ENCODE measurements around the gene PCGF2. TPM values are rescaled to one million over a fixed set of nuclear protein-coding genes. Genes with fewer than 3 reads are reported as not detected.
A peak's percentile ranks its signal among the peaks of the same experiment; 100 is the strongest.

PCGF2 gene
- total RNA-seq, 2 donors from 2014 or later = 41.1 to 53.7 TPM

DNA sequence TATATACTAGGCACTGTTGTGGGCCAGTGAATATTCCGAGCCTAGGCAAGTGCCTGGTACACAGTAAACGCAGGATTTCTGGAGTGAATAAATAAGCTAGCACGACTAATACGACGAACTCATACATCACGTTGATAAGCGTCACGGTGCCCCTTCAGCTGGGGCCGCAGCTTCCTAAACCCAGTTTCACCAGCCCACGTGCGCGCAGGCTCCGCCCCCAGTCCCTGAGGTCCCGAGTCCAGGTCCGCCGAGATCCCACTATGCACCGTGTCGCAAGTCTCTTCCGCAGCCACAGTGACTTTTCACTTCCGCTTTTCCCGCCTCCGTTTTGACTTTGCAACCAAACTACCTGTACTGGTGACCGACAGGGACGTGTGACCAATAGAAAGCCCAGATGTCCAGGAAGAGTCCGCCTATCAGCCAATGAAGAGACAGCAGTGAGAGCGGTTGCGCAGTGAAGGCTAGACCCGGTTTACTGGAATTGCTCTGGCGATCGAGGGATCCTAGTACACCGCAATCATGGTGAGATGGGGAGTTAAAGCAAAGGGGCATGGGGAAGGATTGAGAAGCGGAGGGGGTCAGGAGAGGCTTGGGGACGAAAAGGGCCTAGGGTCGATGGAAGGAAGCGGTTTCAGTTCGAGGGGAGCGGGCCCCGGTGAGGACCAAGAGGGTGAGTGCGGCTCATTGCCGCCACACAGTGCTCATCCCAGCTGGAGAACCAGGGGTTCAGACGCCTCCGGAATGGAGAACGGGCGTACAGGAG is 4.4 kb upstream of the PCGF2 start, which contains the start of gene PSMB3:
PSMB3 (plus strand) TSS at position 434 of the 763 bp plus-strand sequence; CDS start at position 520, 86 bp downstream.
- peak; percentile 98 to 99 for DNase-seq
- intact Hi-C loops (cut with DNase I, micrococcal nuclease) = no loop called here
- peak; percentile 75 for ATAC-seq

DNA sequence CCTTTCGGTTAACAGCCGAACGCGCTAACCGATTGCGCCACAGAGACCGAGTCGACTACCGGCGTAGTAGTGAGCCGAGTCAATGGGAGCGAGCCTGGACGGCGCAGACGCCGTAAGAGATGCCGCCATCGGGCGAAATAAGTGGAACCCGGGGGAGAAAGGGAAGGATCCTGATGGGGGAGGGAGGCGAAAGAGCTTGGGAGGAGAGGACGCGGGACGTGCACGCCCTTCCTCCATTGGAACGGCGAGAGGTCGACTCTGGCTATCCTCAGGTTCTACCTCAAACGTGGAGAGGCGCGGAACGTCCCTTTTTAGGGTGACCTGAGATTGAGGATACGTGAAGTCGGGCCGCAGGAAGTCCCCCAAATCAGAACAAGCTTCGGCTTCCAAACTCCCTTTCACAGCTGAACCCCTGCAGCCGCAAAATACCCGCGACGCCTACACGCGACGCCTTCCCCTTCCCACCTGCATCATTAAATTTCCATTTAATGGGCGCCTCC is 3.7 kb upstream of the PCGF2 start:
- intact Hi-C loops (cut with DNase I, micrococcal nuclease) = no loop called here
- DNase-seq = peak; percentile 80 to 87

DNA sequence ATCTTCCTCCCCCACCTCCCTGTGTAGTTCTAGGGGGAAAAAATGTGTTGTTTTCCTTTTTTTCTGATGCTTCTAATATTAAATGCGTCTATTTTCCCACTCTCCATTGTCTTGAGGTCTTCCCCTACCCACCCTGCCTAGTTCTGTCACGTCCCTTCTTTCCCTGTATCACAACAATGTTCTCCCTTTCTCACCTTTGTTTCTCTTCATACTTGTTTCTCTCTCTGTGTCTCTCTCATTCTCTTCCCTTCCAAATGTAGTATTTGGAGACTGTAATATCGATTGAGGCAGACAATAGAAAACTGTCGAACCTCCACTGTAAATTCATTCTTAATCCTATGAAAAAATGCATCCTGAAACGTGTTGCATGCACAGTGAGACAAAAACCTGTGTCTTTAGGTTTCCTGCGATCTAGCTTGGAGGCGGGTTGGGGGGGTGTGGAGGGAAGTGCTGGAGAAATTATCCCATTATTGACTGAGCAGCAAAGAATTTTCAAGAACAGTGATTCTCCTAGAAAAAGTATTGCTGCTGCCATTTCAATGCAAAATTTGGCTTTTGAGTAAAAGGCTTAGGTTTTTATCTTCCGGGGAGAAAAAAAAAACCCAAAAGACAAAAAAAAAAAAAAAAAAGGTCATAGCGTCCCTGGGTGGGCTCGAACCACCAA is 3.1 kb upstream of the PCGF2 start:
- no peak for ATAC-seq
- intact Hi-C loops (cut with DNase I, micrococcal nuclease) = no loop called here
- peak in 1 of 2 donors; percentile 32 for DNase-seq

More for the DNA sequence above, 3.7 kb upstream of the PCGF2 start:
- ATAC-seq = peak; percentile 37

DNA sequence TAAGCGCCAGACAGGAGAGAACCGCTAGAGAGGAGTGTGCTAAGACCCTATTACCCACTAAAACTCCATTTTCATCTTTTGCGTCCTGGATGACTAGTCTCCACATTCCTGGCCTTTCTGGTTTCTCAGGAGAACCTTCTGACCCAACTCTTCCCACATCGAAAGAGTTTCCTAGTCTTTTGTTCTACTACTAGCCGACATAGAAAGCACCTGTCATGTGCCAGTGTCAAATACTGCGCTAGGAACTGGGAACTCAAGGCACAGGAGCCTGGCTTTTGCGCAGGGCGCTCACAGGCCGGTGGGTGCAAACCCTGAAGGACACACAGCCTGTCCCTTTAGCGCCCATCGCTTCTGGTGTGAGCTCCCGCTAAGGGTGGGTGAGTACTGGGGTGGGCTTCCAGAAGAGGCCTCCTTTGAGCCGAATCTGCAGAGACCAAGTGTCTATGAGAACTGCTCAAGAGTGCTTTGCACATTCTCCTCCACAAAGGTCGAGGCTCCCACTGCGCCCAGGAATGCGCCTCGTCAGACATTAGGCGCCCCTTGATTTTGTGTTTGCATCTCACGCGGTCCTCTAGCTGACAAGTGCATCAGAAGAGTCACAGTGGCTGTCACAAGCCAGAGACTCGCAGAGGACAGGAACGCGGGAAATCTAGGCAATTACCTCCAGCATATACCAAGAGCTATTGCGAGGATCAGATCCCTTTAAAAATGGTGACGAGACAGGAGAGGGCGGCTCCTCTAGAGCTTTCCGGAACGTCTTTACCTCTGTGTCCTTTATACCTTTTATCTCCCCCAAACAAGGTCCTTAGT is 2.4 kb upstream of the PCGF2 start:
- intact Hi-C loops (cut with DNase I, micrococcal nuclease) = no loop called here
- peak; percentile 34 to 38 for DNase-seq
- ATAC-seq = peak; percentile 27

DNA sequence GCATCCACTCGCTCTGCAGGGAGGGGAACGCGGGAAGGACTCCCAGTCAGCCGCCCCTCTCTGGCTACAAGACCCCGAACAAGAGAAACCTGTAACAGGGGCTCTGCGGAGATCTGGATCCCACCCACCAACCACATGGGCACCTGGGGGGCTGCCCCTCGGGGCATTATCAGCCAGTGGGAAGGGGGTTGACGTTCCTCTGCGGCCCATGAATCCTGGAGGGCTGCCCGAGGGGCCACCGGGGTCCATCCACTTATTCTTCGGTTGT is 1.8 kb upstream of the PCGF2 start:
- intact Hi-C loops (cut with DNase I, micrococcal nuclease) = no loop called here
- DNase-seq (no peak), ATAC-seq (no peak)

DNA sequence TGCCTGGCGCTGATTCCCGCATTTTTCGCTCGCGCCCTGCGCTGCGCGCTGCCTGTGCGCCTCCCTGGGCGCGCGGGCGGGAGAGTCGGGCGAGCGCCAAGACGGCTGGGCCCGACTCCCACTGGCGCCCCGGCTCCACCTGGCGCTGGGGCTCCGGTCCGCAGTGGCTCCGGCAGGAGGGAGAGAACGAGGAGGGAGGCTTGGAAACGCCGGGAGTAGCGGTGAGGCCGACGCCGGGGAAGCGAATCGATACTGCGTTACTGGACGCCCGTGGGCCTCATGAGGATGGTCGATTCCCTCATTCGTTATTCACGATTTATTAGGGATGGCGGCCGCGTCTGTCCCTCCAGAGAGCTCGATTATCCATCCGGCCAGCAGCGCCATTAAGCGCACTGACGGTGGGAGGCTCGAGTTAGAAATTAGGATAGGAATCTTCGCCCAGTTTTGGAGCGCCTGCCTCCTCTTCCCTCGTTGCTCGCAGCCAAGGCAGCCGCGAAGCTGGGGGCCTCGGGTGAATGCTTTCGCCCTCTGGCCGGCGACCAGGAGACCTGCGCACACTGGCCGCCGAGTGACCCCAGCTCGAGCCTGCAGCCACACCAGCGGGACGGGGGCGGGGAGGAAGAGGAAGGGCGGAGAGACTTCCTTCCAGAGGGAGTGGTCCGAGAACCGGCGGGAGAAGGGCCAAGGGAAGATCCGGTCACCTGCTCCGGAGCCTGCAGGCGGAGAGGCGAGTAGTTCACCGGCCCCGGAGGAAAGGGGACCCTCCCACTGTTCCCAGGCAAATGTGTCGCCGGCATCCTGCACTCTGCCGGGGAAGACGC is 1.3 kb upstream of the PCGF2 start:
- intact Hi-C loops (cut with DNase I, micrococcal nuclease) = no loop called here
- peak; percentile 54 for ATAC-seq
- peak; percentile 85 to 93 for DNase-seq

DNA sequence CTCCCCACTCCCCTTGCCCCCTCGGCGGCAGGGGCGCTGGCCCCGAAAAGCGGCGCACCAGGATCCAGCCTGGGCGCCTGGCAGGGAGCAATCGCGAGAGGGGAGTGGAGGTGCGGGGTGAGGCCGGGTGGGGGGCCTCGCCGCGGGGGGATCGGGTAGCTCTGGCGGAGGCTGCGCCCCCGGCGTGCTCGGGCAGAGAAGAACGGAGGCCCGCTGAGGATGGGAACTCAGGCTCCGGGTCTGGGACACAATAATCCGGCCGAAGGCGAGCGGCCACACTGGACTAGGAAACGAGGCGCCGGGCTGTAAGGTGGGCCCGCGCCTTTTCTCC is 721 bp upstream of the PCGF2 start:
- peak in 1 of 2 donors; percentile 46 for DNase-seq
- intact Hi-C loops (cut with DNase I, micrococcal nuclease) = no loop called here
- no peak for ATAC-seq

DNA sequence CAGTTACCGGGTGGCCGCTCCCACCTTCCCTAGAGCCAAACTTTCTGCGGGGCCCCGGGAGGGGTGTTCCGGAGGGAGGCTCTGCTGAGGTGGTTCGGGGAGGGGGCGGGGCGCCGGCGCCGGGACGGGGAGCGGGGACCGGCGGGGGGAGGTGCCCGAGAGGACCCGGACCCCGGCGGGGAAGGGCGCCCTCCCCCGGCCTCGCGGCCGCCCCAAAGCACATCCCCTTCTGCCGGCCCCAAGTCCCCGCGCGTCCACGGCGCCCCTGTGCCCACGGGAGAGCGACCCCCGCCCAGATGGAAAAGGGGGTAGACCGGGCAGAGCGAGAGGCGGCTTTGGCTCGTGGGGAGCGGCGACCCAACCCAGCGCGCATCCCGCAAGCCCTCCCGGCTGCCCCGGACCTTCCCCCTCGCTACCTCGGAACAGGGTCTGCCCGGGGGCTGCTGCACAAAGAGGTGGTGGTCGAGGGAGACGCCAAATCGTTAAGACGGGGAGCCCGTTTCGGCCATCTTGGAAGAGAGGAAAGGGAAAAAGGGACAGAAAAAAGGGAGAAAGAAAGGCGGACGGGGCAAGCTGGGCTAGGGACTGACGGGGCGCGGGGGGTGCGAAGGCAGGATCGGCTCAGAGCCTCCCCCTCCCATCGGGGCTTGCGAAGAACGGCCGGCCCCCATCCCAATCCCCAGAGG is 530 bp downstream of the PCGF2 start:
- intact Hi-C loops (cut with DNase I, micrococcal nuclease) = no loop called here
- DNase-seq (peak; percentile 60 to 70), ATAC-seq (no peak)

DNA sequence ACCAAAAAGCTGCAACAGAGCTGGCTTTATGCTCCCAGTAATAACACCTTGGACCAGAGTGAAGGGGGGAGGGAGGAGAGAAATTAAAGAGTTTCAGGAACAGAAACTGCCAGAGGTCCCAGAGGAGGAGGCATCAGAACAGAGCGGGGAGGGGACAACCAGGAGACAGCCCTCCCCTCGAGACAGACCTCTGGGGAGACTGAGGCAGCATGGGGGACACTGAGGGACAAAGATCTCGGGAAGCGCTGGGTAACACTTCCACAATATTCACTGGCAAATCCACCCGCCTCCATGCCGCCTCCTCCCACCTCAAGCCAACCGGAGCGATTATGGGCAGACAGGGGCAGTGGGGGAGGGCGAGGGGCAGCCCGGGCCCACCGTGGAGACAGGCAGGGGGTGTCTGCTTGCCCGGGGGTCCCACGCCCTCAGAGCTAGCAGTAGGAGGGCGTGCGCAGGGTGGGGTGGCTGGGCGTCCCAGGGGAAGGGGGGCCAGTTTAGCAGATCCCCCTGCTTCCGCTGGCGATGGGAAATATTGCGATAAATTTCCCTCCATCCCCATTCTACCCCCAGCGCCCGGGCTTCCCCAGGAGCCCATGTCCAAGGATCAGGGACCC is 1.2 kb downstream of the PCGF2 start:
- intact Hi-C loops (cut with DNase I, micrococcal nuclease) = no loop called here
- DNase-seq (peak; percentile 26 to 32), ATAC-seq (no peak)

DNA sequence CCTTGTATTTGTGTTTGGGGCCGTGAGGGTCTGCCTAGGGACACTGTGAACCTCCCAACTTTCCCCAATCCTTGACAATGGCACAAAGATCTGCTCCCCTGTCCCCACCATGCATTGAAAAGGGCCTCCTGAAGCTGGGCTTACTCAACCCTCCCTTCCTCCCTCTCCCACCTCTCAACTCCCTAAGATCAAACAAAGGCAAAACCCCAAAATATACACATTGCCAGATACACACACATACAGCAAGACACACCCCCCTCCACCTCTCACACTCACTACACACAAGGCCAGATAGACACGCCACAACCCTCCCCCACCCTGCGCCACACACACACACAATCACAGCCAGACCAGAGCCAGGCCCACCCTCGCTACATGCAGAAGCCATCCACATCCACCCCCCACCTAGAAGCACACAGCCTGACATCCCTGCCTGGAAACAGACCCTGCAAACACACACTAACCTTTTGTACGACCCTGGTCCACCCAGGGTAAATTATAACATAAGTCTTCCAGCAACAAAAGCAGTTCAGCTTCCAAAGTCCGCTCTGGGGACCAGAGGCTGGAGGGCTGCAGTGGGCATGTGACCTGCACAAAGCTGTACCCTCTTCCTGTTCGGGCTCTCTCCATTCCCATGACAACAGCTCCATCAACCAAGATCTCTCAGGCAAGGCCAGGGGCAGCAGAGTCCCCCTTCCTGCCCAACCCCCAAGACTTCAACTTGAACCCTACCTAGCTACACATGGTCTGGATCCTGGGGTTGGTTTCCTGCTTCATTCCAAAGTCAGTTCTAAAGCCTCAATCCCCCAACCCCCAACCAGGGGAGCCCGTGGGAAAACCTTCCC is 1.9 kb downstream of the PCGF2 start:
- peak; percentile 13 to 29 for DNase-seq
- no peak for ATAC-seq
- intact Hi-C loops (cut with DNase I, micrococcal nuclease) = no loop called here

DNA sequence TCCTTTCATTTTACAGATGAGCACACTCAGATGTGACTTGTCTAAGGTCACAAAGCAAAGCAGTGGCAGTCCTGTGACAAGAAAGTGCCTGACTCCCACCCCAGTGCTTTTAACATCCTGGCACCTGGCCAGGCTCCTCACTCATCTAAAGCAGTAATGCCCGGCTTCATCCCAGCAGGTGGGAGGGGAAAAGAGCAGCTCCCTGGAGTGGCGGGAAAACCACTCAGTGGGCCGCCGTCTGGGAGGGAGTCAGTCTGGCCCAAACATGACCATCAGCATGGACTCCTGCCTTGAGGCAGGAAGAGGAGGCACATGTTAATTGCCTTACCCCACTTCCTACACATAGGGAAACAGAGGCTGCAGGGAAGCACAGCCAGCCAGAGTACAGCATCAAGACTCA is 2.6 kb downstream of the PCGF2 start:
- peak in 1 of 2 donors; percentile 43 for DNase-seq
- ATAC-seq = no peak
- intact Hi-C loops (cut with DNase I, micrococcal nuclease) = no loop called here

DNA sequence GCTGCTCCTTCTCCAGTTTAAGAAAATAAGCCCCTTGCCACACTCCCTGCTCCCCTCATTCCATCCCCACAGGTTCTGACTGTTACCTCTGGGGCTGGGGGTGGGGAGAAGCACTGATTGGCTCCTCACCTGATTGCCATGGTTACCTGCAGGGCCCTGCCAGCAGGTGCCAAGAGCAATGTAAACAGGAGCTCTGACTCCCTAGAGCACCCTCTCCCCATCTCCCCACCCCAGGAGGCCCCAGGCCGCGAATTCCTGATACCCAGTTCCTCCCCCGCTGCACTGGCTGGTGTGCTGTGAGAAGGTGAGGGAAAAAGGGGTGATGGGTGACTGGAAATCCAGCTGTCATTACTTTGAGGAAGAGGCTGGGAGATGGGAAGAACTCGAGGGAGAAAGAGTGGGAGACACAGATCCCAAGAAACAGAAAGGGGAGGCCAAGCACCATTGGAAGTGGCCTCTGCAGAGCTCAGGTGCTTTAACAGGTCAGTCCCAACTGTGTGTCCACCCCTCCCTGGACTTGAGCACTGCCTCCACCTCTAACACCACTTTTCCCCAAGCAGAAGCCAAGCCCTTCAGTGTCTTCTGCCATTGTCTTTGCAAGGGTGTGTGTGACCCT is 4.5 kb downstream of the PCGF2 start:
- no peak for ATAC-seq
- intact Hi-C loops (cut with DNase I, micrococcal nuclease) = no loop called here
- DNase-seq = peak; percentile 14 to 33

DNA sequence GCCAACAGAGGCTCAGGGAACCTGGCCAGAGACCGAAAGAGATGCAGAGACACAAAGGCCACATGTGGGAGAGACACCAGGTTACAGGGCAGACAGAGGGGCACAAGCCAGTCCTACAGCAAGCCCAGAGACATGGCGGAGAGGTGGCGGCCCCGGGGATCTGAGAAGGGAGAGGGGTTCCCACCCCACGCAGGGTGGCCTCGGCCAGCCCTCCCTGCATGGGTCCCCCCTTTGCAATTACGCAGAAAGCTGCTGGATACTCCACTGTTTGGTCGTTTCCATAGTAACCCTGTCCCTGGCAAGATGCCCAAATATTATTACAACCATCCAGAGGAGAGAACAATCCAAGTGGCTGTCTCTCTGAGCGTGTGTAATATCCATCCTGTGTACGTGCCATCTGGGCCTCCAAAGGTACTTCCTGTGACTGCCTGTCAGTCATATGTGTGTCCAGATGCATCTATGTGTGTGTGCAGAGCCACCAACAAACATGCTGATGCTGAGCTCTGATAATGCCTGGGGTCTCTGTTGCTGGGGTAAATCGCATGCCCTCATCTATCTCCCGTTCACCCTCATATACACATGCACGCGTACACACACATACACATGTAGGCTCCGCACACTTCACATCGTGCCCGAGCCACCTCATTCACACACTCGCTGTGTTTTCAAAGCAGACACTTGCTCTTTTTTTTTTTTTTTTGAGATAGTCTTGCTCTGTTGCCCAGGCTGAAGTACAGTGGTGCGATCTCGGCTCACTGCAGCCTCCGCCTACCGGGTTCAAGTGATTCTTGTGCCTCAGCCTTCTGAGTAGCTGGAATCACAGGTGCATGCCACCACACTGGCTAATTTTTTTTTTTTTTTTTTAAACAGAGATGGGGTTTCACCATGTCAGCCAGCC is 5.5 kb downstream of the PCGF2 start:
- DNase-seq (peak; percentile 53 to 79), ATAC-seq (peak; percentile 67)
- intact Hi-C loops (cut with DNase I, micrococcal nuclease) = no loop called here

DNA sequence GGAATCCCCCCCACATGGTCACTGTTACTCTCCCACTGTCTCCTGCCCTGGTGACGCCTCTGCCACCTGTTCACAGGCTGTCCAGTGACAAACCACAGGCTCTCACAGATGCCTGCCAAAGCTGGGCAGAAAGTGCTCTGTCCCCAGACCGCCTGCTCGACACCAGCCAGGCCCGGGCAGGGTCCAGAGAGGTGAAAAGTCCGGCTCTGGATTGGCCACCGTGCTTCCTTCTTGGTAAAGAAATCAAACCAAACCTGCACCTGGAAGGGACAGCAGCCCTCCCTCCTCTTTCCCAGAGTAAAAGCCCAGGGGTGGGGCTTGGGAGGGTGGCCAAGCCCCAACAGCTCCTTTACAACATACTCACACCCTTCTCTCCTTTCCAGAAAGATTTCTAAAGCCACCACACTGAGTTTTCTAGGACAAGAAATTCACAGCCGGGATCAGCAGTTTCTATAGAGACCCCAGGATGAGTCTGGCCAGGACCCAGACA is 6.2 kb downstream of the PCGF2 start:
- DNase-seq (peak; percentile 73 to 83), ATAC-seq (peak; percentile 78)
- intact Hi-C loops (cut with DNase I, micrococcal nuclease) = no loop called here

DNA sequence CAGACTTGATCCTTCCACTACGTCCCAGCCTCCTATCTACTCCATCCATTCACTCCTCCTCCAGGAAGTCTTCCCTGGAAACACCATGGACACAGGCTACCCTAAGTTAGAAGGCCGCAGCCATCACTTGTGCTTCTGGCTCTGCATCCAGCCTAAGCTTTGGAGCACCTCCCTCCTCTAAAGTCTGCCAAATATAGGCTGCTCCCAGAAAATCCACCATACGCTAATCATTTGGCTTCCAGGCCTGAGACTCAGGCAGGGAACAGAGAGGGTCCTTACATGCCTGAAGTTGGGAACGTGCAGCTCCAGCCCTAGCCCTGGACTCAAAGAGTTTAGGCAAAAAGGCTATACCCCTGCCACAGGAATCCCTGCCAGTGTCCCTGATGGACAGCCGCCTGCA is 6.7 kb downstream of the PCGF2 start:
- no peak for ATAC-seq
- no peak for DNase-seq
- intact Hi-C loops (cut with DNase I, micrococcal nuclease) = no loop called here

DNA sequence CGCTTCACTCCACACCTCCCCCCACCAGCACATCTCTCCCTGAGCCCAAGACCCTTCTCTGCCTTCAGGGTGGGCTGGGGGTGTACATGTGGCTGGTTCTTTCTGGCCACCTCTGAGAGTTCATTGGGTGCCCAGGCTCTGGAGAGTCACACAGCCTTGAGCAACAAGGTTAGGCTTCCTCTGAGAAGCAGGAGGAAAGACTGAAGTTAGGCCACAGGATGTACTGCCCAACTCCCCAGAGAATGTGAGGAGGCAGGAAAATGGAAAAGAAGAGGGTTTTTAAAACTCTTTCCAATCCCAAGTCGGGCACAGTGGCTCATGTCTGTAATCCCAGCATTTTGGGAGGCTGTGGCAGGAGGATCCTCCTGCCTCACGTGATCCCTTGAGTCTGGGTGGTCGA is 7.3 kb downstream of the PCGF2 start:
- intact Hi-C loops (cut with DNase I, micrococcal nuclease) = no loop called here
- no peak for DNase-seq

More for the DNA sequence above, 7.3 kb downstream of the PCGF2 start:
- no peak for ATAC-seq

Data from left colon (tissue), 2 donors.